ENCODE measurements around the gene MYH16.

- TF ChIP-seq YY1 (IDR thresholded peaks at IDR 0.05; ENCODE audit: insufficient read depth, insufficient read length) (no peak), ZNF274 (IDR thresholded peaks at IDR 0.05; ENCODE audit: low read depth, low read length) (no peak)
These were observed 37.4 kb downstream of the MYH16 start for GRCh38 chr7:99310004-99310403.
